HCT116 (cell line): Measurements from ENCODE around the gene CAPZB.

Experiments
- CEBPB ChIP-seq: IDR thresholded peaks from 2 replicates; pipeline ENCODE4 v1.6.1; 2012; ENCODE audit warnings: low read depth
- CTCF ChIP-seq, 3 experiments: fragments of 200-600 bp in 1 of 3; sonication (generic) in 1 of 3; IDR thresholded peaks in 2 of 3; conservative IDR thresholded peaks in 1 of 3; 2 replicates each; pipeline ENCODE4 v1.5.1; 2012 to 2017; ENCODE audit warnings: low read depth in 2 of 3, low read length in 2 of 3, antibody characterized with exemption in 1 of 3, borderline replicate concordance in 1 of 3, control low read depth in 1 of 3, mild to moderate bottlenecking in 1 of 3, mixed read lengths in 1 of 3, mixed run types in 1 of 3, moderate library complexity in 1 of 3; ENCODE audit not compliant: insufficient read depth in 1 of 3
- EZH2 ChIP-seq: fragments of 200-600 bp; sonication (generic); IDR thresholded peaks from 2 replicates; pipeline ENCODE4 v1.6.1; 2017; ENCODE audit warnings: antibody characterized with exemption, mixed run types
- EZH2phosphoT487 ChIP-seq: fragments of 200-600 bp; IDR thresholded peaks from 2 replicates; pipeline ENCODE4 v1.6.1; 2018; ENCODE audit warnings: antibody characterized with exemption, borderline replicate concordance
- JUND ChIP-seq: IDR thresholded peaks from 2 replicates; pipeline ENCODE4 v1.6.1; 2012
- MAX ChIP-seq: IDR thresholded peaks from 2 replicates; pipeline ENCODE4 v1.6.1; 2012
- POLR2A ChIP-seq: IDR thresholded peaks from 2 replicates; pipeline ENCODE4 v1.7.0; 2011; ENCODE audit warnings: borderline replicate concordance; ENCODE audit not compliant: insufficient read depth, insufficient read length; ENCODE audit errors: extremely low read depth
- POLR2AphosphoS5 ChIP-seq: IDR thresholded peaks from 2 replicates; pipeline ENCODE4 v1.6.1; 2011; ENCODE audit warnings: mild to moderate bottlenecking, low read depth, low read length, moderate library complexity
- RAD21 ChIP-seq: IDR thresholded peaks from 2 replicates; pipeline ENCODE4 v1.6.1; 2012; ENCODE audit warnings: low read depth, mild to moderate bottlenecking
- REST ChIP-seq: IDR thresholded peaks from 2 replicates; pipeline ENCODE4 v1.6.1; 2012; ENCODE audit warnings: low read depth
- TCF7L2 ChIP-seq: IDR thresholded peaks from 2 replicates; pipeline ENCODE4 v1.7.0; 2011; ENCODE audit warnings: borderline replicate concordance, inconsistent platforms; ENCODE audit not compliant: insufficient read depth, insufficient read length; ENCODE audit errors: extremely low read depth
- ZNF274 ChIP-seq: fragments of 200-500 bp; sonication (Bioruptor generic); IDR thresholded peaks from 2 replicates; pipeline ENCODE4 v1.6.1; 2014; ENCODE audit warnings: mild to moderate bottlenecking, low read depth, low read length, inconsistent platforms

- TF ChIP-seq CTCF (IDR thresholded peaks at IDR 0.05 in 2 of 3, conservative IDR thresholded peaks at IDR 0.05 in 1 of 3; ENCODE audit: borderline replicate concordance in 1 of 3, insufficient read depth in 1 of 3, low read depth in 2 of 3, low read length in 2 of 3) (no peak), REST (no peak), EZH2phosphoT487 (no peak), MAX (no peak), EZH2 (no peak), POLR2A (no peak), JUND (no peak), ZNF274 (no peak), CEBPB (no peak), TCF7L2 (no peak), POLR2AphosphoS5 (no peak), RAD21 (no peak)
Measured at GRCh38 chr1:19326748-19327065, 158.6 kb downstream of the CAPZB start.
